ENCODE results near the gene LBX1. TPM values are rescaled to one million over a fixed set of nuclear protein-coding genes. Genes with fewer than 3 reads are reported as not detected.

LBX1 gene
- polyA plus RNA-seq, 4 donors, result 0.04 TPM; not detected in 3

Other genes starting within 250 kb of the LBX1 start
- 100 to 1,000 TPM in 3 of 4 donors, 10 to 100 TPM in 1; 90.1 to 122 (median 107) TPM for gene MRPL43, start 242.0 kb downstream of the LBX1 start, polyA plus RNA-seq
- gene TWNK, start 241.9 kb downstream of the LBX1 start, polyA plus RNA-seq, result 10 to 100 TPM in 1 of 4 donors, 1 to 10 TPM in 3; 1.6 to 10.2 (median 4.7) TPM
- gene LZTS2, start 229.7 kb downstream of the LBX1 start, polyA plus RNA-seq, result 10 to 100 TPM; 13.6 to 59.6 (median 29.0) TPM
- gene PDZD7, start 198.3 kb downstream of the LBX1 start, polyA plus RNA-seq, result 10 to 100 TPM in 3 of 4 donors, 1 to 10 TPM in 1; 3.1 to 52.6 (median 28.8) TPM
- gene SFXN3, start 198.2 kb downstream of the LBX1 start, polyA plus RNA-seq, result 100 to 1,000 TPM in 2 of 4 donors, 10 to 100 TPM in 2; 35.0 to 222 (median 87.5) TPM
- gene KAZALD1, start 167.5 kb downstream of the LBX1 start, polyA plus RNA-seq, result 10 to 100 TPM in 3 of 4 donors, 1 to 10 TPM in 1; 8.1 to 76.0 (median 33.1) TPM
- 1 to 10 TPM in 2 of 4 donors, under 1 TPM in 2; 0.27 to 2.7 (median 1.2) TPM for gene TLX1, start 98.2 kb downstream of the LBX1 start, polyA plus RNA-seq
- gene BTRC, start 124.7 kb upstream of the LBX1 start, polyA plus RNA-seq, result 10 to 100 TPM in 1 of 4 donors, 1 to 10 TPM in 3; 3.0 to 12.5 (median 4.9) TPM

All from small intestine (tissue), 4 donors.